Sigmoid colon (tissue), 7 donors: ENCODE data around the gene UGCG. TPM values are rescaled to one million over a fixed set of nuclear protein-coding genes. Genes with fewer than 3 reads are reported as not detected.

Source experiments
- DNase-seq: peaks from one replicate; pipeline ENCODE4 v3.0.0-alpha.2; 2019
- H3K27ac ChIP-seq, 4 donors: fragments of 200-600 bp; sonication (generic); one replicate each; pipeline ENCODE4 v1.5.1; 2016 to 2019; ENCODE audit warnings: mild to moderate bottlenecking in 1 of 4
- H3K27me3 ChIP-seq, 3 donors: fragments of 200-600 bp; sonication (generic); one replicate each; pipeline ENCODE4 v1.5.1; 2019; ENCODE audit warnings: mild to moderate bottlenecking in 1 of 3
- H3K36me3 ChIP-seq, 4 donors: fragments of 200-600 bp; sonication (generic); one replicate each; pipeline ENCODE4 v1.5.1; 2016 to 2019
- H3K4me1 ChIP-seq, 4 donors: fragments of 200-600 bp; sonication (generic); one replicate each; pipeline ENCODE4 v1.5.1; 2017 to 2019
- H3K4me3 ChIP-seq, 4 donors: fragments of 200-600 bp; sonication (generic); one replicate each; pipeline ENCODE4 v1.5.1; 2017 to 2019; ENCODE audit warnings: mild to moderate bottlenecking in 2 of 4, moderate library complexity in 1 of 4
- H3K9me3 ChIP-seq, 4 donors: fragments of 200-600 bp in 3 of 4; sonication (generic) in 3 of 4; one replicate each; pipeline versions ENCODE4 v1.5.1 to v1.6.1; 2013 to 2019
- CTCF ChIP-seq, 4 experiments: fragments of 450-650 bp in 3 of 4; fragments of 200-600 bp in 1 of 4; IDR thresholded peaks; one replicate each; pipeline ENCODE4 v1.5.1; 2016 to 2019; ENCODE audit warnings: antibody characterized with exemption in 4 of 4, mild to moderate bottlenecking in 3 of 4, moderate library complexity in 2 of 4
- EP300 ChIP-seq, 4 donors: sonication (generic); formaldehyde crosslinking; IDR thresholded peaks; one replicate each; pipeline ENCODE4 v1.6.1; 2017; ENCODE audit warnings: antibody characterized with exemption in 4 of 4
- POLR2A ChIP-seq, 2 donors: fragments of 450-650 bp; IDR thresholded peaks; one replicate each; pipeline ENCODE4 v1.6.1; 2016; ENCODE audit warnings: antibody characterized with exemption in 2 of 2, mild to moderate bottlenecking in 2 of 2, moderate library complexity in 2 of 2
- POLR2AphosphoS5 ChIP-seq, 4 donors: sonication (generic); formaldehyde crosslinking; IDR thresholded peaks; one replicate each; pipeline ENCODE4 v1.6.1; 2017; ENCODE audit warnings: antibody characterized with exemption in 4 of 4
- WGBS, 2 donors: extraction: QIAGEN DNeasy Blood & Tissue Kit; methylation state at CpG; one replicate each; pipeline ENCODE4 v1.1.7; 2013; 5-methylcytosine and 5-hydroxymethylcytosine counted together
- intact Hi-C: fragments of 100-400 bp; cut with DNase I; formaldehyde crosslinking; loops from one replicate; pipeline ENCODE4 v1.15.1; 2023
- polyA plus RNA-seq, 3 donors: library from polyadenylated mRNA; stranded (reverse); fragments of 200-250 nt; gene quantifications; one replicate each; pipeline ENCODE4 v1.2.3, GENCODE V29; 2013
- small RNA-seq, 3 donors: library from RNA; depleted of rRNA; stranded (forward); fragments of <200 nt; gene quantifications; one replicate each; pipeline ENCODE3, GENCODE V24; 2016
- total RNA-seq, 4 donors: library from RNA; depleted of rRNA; stranded (reverse); fragments of >200 nt; gene quantifications; one replicate each; pipeline ENCODE4 v1.1.0, GENCODE V29; 2016
- donor health status: healthy with polysubstance abuse.
- donor health status: Bipolar disorder and iron deficiency.
- donor health status: healthy.

The UGCG gene
- total and polyA plus RNA-seq, 7 donors = 7.8 to 89.3 (median 20.7) TPM

- WGBS, 2 donors = 95 to 98% methylated on average over 3 of the region's 3 CpGs
- intact Hi-C loops = no loop called here
- H3K36me3 ChIP-seq = no peaks in the 10 kb centered on the region
- DNase-seq = no peak
- H3K27me3 ChIP-seq = no peaks in the 10 kb centered on the region
- TF ChIP-seq POLR2AphosphoS5 (IDR thresholded peaks at IDR 0.05) (no peak), EP300 (IDR thresholded peaks at IDR 0.05) (no peak), POLR2A (IDR thresholded peaks at IDR 0.05) (no peak), CTCF (IDR thresholded peaks at IDR 0.05) (no peak)
- H3K9me3 ChIP-seq = no peaks in the 10 kb centered on the region
- no peaks in the 10 kb centered on the region for H3K4me1 ChIP-seq
- H3K4me3 ChIP-seq = no peak overlapping the region
- H3K27ac ChIP-seq = no peak overlapping the region
Observed at GRCh38 chr9:111979561-111979960, 82.9 kb downstream of the UGCG start.

DNA sequence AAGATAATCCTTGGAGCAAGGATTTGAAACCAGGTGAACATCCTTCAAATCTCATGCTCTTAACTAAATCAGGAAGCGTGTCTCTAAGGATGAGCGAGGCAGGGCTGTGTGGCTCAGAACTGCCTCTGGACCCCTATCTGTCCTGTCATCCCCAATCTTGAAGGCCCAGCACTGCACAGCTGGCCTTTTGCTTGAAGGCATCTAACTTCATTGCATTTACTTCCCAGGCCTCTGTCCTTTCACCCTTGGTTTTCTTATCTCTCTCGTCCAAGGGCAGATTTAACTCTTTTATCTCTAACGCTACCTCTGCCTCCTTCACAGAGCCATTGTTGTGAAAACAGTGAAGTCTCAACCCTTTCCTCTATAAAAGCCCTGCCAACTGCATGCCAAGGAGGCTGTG is 83.8 kb downstream of the UGCG start:
- TF ChIP-seq POLR2AphosphoS5 (IDR thresholded peaks at IDR 0.05) = no peak
- no peak for TF ChIP-seq CTCF (IDR thresholded peaks at IDR 0.05)
- TF ChIP-seq EP300 (IDR thresholded peaks at IDR 0.05) = no peak
- TF ChIP-seq POLR2A (IDR thresholded peaks at IDR 0.05) = no peak
- Histone ChIP-seq H3K4me3 (no peak overlapping the region), H3K9me3 (no peaks in the 10 kb centered on the region), H3K27me3 (no peaks in the 10 kb centered on the region), H3K36me3 (no peaks in the 10 kb centered on the region), H3K27ac (no peak overlapping the region), H3K4me1 (no peaks in the 10 kb centered on the region)
- intact Hi-C loops = no loop called here
- 72 to 83% methylated on average over 4 of the region's 4 CpGs for WGBS, 2 donors
- no peak for DNase-seq

GRCh38 chr9:111983484-111983908 is 86.9 kb downstream of the UGCG start:
- Histone ChIP-seq H3K4me3 (no peak overlapping the region), H3K27ac (no peak overlapping the region), H3K9me3 (no peaks in the 10 kb centered on the region), H3K4me1 (peaks cover 0 to 10% (median 3%) of the 10 kb centered on the region in 4 donors), H3K27me3 (no peaks in the 10 kb centered on the region), H3K36me3 (no peaks in the 10 kb centered on the region)
- intact Hi-C loops = no loop called here
- DNase-seq = no peak
- TF ChIP-seq POLR2AphosphoS5 (IDR thresholded peaks at IDR 0.05) (no peak), POLR2A (IDR thresholded peaks at IDR 0.05) (no peak), EP300 (IDR thresholded peaks at IDR 0.05) (no peak), CTCF (IDR thresholded peaks at IDR 0.05) (no peak)
- 65 to 72% methylated on average over 2 of the region's 2 CpGs for WGBS, 2 donors

- intact Hi-C loops = no loop called here
- H3K36me3 ChIP-seq = no peaks in the 10 kb centered on the region
- no peak overlapping the region for H3K27ac ChIP-seq
- peaks cover 0 to 10% (median 3%) of the 10 kb centered on the region in 4 donors for H3K4me1 ChIP-seq
- TF ChIP-seq POLR2A (IDR thresholded peaks at IDR 0.05) (no peak), POLR2AphosphoS5 (IDR thresholded peaks at IDR 0.05) (no peak), EP300 (IDR thresholded peaks at IDR 0.05) (no peak), CTCF (IDR thresholded peaks at IDR 0.05) (no peak)
- no peak overlapping the region for H3K4me3 ChIP-seq
- H3K27me3 ChIP-seq = no peaks in the 10 kb centered on the region
- 84 to 89% methylated on average over 5 of the region's 5 CpGs for whole genome bisulfite sequencing, 2 donors
- H3K9me3 ChIP-seq = no peaks in the 10 kb centered on the region
- DNase-seq = no peak
Observed at GRCh38 chr9:111984086-111984802, 87.6 kb downstream of the UGCG start.

Small RNA genes lying within 50 kb of the gene (small RNA-seq; reads per million reads assigned to genes)
- 0 to 0.11 (median 0) reads per million in 3 donors for gene MIR4668

Other genes with a start within 250 kb of the UGCG start
- 100 to 1,000 TPM in 1 of 4 donors, 10 to 100 TPM in 3; 61.0 to 104 (median 79.9) TPM for gene GNG10, start 235.2 kb upstream of the UGCG start, total RNA-seq
- gene GNG10, start 235.2 kb upstream of the UGCG start, polyA plus RNA-seq = 10 to 100 TPM; 32.3 to 76.3 (median 55.9) TPM
- not detected for gene SHOC1, start 101.9 kb upstream of the UGCG start, total RNA-seq
- under 1 TPM in 1 of 3 donors, not detected in 2; 0.03 TPM for gene SHOC1, start 101.9 kb upstream of the UGCG start, polyA plus RNA-seq